ENCODE measurements around the gene PDE4D. TPM values are rescaled to one million over a fixed set of nuclear protein-coding genes. Genes with fewer than 3 reads are reported as not detected.
"Not testable (repeated sequence)": the region's sequence is repeated elsewhere in the genome, so short reads cannot be mapped to it uniquely, and the experiment has no call there.

Gene PDE4D
- total RNA-seq, 4 donors from 2014 or later: 6.0 to 36.2 (median 10.0) TPM

DNA sequence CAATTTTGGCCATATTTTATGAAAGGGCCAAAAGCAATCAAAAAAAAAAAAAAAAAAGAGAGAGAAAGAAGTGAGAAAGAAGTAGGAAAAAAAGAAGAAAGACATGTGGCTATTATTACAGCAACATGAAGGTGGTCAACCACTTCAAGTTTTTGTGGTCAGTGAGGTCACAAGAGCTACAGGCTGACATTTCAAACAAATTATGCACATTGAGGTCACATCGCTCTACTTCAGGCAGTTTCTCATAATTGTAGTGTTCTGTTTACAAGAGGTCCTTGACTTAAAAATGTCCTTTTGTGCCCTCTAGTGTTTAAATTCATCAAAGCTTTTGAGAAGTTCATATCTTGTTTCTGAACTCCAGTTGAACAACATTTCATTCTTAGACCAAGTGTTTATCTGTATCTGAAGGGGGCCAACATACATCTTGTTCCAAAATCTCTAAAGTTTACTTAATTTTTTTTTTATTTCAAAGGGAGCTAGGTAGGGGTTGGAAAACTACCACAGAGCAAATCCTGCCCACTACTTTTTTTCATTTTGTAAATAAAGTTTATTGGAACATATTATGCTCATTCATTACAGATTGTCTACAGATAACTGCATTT is 513.1 kb downstream of the PDE4D start:
- Histone ChIP-seq H3K4me1 (no peaks in the 10 kb centered on the region), H3K9me3 (no peaks in the 10 kb centered on the region), H3K36me3 (no peaks in the 10 kb centered on the region), H3K27me3 (no peaks in the 10 kb centered on the region), H3K4me3 (no peak overlapping the region), H3K27ac (no peak overlapping the region)
- intact Hi-C loops (cut with DNase I): no loop called here
- TF ChIP-seq, protein P1, sequence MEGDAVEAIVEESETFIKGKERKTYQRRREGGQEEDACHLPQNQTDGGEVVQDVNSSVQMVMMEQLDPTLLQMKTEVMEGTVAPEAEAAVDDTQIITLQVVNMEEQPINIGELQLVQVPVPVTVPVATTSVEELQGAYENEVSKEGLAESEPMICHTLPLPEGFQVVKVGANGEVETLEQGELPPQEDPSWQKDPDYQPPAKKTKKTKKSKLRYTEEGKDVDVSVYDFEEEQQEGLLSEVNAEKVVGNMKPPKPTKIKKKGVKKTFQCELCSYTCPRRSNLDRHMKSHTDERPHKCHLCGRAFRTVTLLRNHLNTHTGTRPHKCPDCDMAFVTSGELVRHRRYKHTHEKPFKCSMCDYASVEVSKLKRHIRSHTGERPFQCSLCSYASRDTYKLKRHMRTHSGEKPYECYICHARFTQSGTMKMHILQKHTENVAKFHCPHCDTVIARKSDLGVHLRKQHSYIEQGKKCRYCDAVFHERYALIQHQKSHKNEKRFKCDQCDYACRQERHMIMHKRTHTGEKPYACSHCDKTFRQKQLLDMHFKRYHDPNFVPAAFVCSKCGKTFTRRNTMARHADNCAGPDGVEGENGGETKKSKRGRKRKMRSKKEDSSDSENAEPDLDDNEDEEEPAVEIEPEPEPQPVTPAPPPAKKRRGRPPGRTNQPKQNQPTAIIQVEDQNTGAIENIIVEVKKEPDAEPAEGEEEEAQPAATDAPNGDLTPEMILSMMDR (IDR thresholded peaks at IDR 0.05): peak in 5 of 6 experiments; percentile 35 to 55 (median 42)
- TF ChIP-seq POLR2A (IDR thresholded peaks at IDR 0.05): no peak
- DNase-seq: no peak
- WGBS, 2 donors: 0 to 27% methylated on average over 1 of the region's 1 CpG

DNA sequence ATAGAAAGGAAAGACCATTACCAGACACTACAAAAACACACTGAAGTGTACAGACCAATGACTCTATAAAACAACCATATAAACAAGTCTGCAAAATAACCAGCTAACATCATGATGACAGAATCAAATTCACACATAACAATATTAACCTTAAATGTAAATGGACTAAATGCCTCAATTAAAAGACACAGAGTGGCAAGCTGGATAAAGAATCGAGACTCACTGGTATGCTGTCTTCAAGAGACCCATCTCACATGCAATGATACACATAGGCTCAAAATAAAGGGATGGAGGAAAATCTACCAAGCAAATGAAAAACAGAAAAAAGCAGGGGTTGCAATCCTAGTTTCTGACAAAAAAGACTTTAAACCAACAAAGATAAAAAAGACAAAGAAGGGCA is 519.5 kb downstream of the PDE4D start:
- intact Hi-C loops (cut with DNase I); H3K27me3 ChIP-seq; H3K9me3 ChIP-seq; H3K36me3 ChIP-seq; DNase-seq; H3K4me3 ChIP-seq; H3K4me1 ChIP-seq; H3K27ac ChIP-seq: not testable (repeated sequence)
- WGBS, 2 donors: 95 to 97% methylated on average over 1 of the region's 1 CpG

DNA sequence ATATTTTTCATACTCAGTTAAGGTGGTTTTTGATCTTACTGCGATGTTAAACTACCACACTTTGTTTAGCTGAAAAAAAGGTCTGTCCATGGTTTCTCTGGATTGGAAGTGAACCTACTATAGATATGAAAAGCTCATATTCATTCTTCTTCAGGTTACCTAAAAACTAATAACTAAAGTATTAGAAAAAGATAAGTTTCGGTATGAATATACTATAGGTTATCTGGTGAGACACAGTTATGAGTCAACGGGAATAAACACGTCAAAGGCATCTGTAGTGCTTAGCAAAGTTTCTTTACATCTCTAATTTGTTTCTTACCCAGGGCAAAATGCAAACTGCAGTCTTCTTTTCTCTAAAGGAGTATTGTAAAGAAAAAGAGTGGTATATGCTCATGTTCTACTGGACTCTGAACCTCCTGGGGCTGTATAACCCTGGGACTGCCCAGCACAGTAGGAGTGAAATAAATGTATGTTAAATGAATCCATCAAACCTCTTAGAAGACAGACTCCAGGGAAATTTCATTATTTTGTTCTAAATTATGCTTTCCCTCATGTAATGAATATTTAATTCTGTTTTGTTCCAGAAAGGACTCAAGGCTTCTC is 521.9 kb downstream of the PDE4D start:
- no peak for DNase-seq
- Histone ChIP-seq H3K4me3 (no peak overlapping the region), H3K9me3 (peaks cover 0 to 6% (median 0%) of the 10 kb centered on the region in 3 donors), H3K36me3 (no peaks in the 10 kb centered on the region), H3K4me1 (peaks cover 0 to 4% (median 0%) of the 10 kb centered on the region in 3 donors), H3K27ac (no peak overlapping the region), H3K27me3 (no peaks in the 10 kb centered on the region)
- TF ChIP-seq, protein P1 (IDR thresholded peaks at IDR 0.05): no peak
- TF ChIP-seq POLR2A (IDR thresholded peaks at IDR 0.05): no peak
- intact Hi-C loops (cut with DNase I): no loop called here
- 58 to 72% methylated on average over 4 of the region's 4 CpGs for WGBS, 2 donors

DNA sequence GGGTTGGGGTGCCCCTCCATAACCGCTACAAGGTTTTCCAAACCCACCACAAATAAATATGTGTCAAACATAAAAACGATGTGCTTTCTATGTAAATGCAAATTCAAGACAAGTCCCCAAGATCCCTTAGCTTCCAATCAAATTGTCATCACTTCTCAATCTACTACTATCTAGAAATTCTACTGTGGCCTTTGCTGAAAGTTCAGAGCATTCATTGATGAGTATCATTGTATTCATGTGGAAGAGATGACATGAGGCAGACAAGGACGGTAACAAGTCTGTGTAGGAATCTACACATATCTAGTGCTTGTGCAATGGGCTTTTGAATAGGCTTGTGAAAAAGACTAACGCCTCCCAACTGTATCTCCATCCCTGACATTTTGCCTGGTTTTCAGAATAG is 524.6 kb downstream of the PDE4D start:
- WGBS, 2 donors: 83 to 91% methylated on average over 4 of the region's 4 CpGs
- TF ChIP-seq, protein P1 (IDR thresholded peaks at IDR 0.05): no peak
- no peak for TF ChIP-seq POLR2A (IDR thresholded peaks at IDR 0.05)
- intact Hi-C loops (cut with DNase I): loop anchor here (10.0 kb wide), 1 partner anchor 184 kb away; no protein-coding TSS in a partner anchor

DNA sequence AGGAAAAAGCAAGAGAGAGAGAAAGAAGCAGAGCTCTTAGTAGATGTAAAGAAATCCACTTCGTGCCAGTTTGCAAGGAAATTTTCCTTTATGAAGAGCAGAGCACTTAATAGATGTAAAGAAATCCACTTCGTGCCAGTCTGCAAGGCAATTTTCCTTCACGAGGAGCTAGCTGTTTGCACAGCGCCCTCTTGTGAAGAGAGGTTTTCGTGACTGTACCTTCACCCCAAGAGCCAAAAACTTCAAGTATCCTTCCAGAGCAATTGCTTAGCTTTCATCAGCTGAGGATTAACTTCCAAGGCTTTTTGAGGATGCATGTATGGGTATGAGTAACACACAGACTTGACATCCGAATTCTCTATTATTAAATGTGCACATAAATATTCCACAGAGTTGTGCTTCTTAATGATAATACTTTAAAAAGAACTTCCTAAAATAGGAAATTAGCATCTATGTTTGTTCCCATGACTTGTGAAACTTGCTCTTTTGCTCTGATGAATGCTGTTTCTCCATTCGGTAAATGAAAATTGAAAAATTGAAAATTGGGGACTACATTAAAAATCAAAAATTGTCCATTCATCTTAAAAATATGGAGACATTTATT is 525.6 kb downstream of the PDE4D start:
- no peak for TF ChIP-seq POLR2A (IDR thresholded peaks at IDR 0.05)
- TF ChIP-seq, protein P1 (IDR thresholded peaks at IDR 0.05): peak in 5 of 6 experiments; percentile 46 to 69 (median 53)
- WGBS, 2 donors: 11 to 18% methylated on average over 7 of the region's 7 CpGs

More for the DNA sequence above, 524.6 kb downstream of the PDE4D start:
- Histone ChIP-seq H3K4me3 (no peak overlapping the region), H3K9me3 (peaks cover 0 to 5% (median 0%) of the 10 kb centered on the region in 3 donors), H3K4me1 (peaks cover 0 to 4% (median 0%) of the 10 kb centered on the region in 3 donors), H3K27me3 (no peaks in the 10 kb centered on the region), H3K36me3 (no peaks in the 10 kb centered on the region), H3K27ac (no peak overlapping the region)
- DNase-seq: no peak

More for the DNA sequence above, 525.6 kb downstream of the PDE4D start:
- H3K4me3 ChIP-seq: no peak overlapping the region
- no peaks in the 10 kb centered on the region for H3K27me3 ChIP-seq
- DNase-seq: peak; percentile 0
- H3K9me3 ChIP-seq: no peaks in the 10 kb centered on the region
- no peaks in the 10 kb centered on the region for H3K36me3 ChIP-seq
- intact Hi-C loops (cut with DNase I): loop anchor here (10.0 kb wide), 1 partner anchor 183 kb away; no protein-coding TSS in a partner anchor
- no peak overlapping the region for H3K27ac ChIP-seq
- peaks cover 0 to 4% (median 0%) of the 10 kb centered on the region in 3 donors for H3K4me1 ChIP-seq

Data from esophagus squamous epithelium (tissue), 5 donors.